Activated naive CD4-positive, alpha-beta T cell treated with anti-CD3 and anti-CD28 coated beads, Interleukin-2, amount 50 U/mL, for 72 hours (primary cell): ENCODE measurements around the gene RXFP4. TPM values are rescaled to one million over a fixed set of nuclear protein-coding genes. Genes with fewer than 3 reads are reported as not detected.
A peak's percentile ranks its signal among the peaks of the same experiment; 100 is the strongest.
"Not testable (repeated sequence)": the region's sequence is repeated elsewhere in the genome, so short reads cannot be mapped to it uniquely, and the experiment has no call there.

Experiments
- ATAC-seq, 2 donors: fragments of 150-1000 bp; cut with Tn5 transposase; 2 replicates each; pipeline ENCODE4 v1.10.0; 2021; ENCODE audit warnings: mild to moderate bottlenecking in 2 of 2, moderate library complexity in 2 of 2
- DNase-seq, 2 donors: peaks; one replicate each; pipeline ENCODE4 v3.0.0; 2021 to 2022; ENCODE audit warnings: low spot score in 2 of 2
- H3K27ac Mint-ChIP-seq, 2 donors: one replicate each; pipeline ENCODE4 v1.8.0; 2022; ENCODE audit warnings: mild to moderate bottlenecking in 2 of 2, mixed read lengths in 2 of 2
- H3K36me3 Mint-ChIP-seq, 2 donors: one replicate each; pipeline ENCODE4 v1.8.0; 2022; ENCODE audit warnings: mixed read lengths in 2 of 2
- H3K9me3 Mint-ChIP-seq, 2 donors: one replicate each; pipeline ENCODE4 v1.8.0; 2022; ENCODE audit warnings: mixed read lengths in 2 of 2
- total RNA-seq, 2 donors: library from RNA; stranded (reverse); gene quantifications; one replicate each; pipeline ENCODE4 v1.2.3, GENCODE V29; 2022

RXFP4 gene
- total RNA-seq, 2 donors from 2014 or later = not detected

DNA sequence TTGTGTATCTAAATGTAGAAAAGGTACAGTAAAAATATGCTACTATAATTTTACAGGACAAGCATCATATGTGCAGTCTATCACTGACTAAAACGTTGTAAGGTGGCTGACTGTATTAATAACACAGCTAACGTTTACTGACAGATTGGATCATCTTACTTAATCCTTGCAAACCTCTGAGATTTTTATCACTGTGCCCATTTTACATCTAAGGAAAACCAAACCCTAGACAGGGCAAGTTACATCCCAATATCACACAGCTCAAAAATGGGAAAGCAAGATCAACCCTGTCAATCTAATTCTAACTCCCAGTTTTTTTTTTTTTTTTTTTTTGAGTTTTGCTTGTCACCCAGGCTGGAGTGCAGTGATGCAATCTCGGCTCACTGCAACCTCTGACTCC lies 22.8 kb upstream of the RXFP4 start:
- no peaks in the 10 kb centered on the region for H3K9me3 Mint-ChIP-seq
- DNase-seq (no peak), ATAC-seq (no peak)
- H3K27ac Mint-ChIP-seq = no peak overlapping the region
- H3K36me3 Mint-ChIP-seq = peaks cover 15 to 19% of the 10 kb centered on the region in 2 donors

GRCh38 chr1:155919801-155920200 lies 21.6 kb upstream of the RXFP4 start:
- ATAC-seq = no peak
- peak overlapping the region in 1 of 2 donors; percentile 25 for H3K27ac Mint-ChIP-seq

DNA sequence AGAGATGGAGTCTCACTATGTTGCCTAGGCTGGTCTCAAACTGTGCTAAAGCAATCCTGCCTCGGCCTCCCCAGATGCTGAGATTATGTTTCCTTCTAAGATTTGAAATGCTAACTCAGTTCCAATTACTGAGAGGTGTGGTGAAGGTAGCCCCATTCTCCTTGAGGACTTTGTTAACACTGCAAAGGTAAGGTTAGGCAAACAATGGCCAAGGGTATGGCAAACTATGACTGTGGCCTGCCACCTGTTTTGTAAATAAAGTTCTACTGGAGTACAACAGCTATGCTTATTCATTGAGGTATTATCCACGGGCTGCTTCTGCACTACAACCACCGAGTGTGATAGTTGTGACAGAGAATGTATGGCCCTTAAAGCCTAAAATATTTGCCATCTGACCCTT lies 20.7 kb upstream of the RXFP4 start:
- DNase-seq (no peak), ATAC-seq (no peak)
- H3K36me3 Mint-ChIP-seq = peaks cover 15 to 19% of the 10 kb centered on the region in 2 donors
- no peaks in the 10 kb centered on the region for H3K9me3 Mint-ChIP-seq
- H3K27ac Mint-ChIP-seq = no peak overlapping the region

More at GRCh38 chr1:155919801-155920200, 21.6 kb upstream of the RXFP4 start:
- no peak for DNase-seq
- Mint-ChIP-seq H3K9me3 (no peaks in the 10 kb centered on the region), H3K36me3 (peaks cover 15% of the 10 kb centered on the region in 2 donors)

GRCh38 chr1:155925506-155925905 lies 15.9 kb upstream of the RXFP4 start:
- Mint-ChIP-seq H3K36me3 (peaks cover 22 to 49% of the 10 kb centered on the region in 2 donors), H3K27ac (peak overlapping the region in 1 of 2 donors; percentile 6), H3K9me3 (no peaks in the 10 kb centered on the region)
- ATAC-seq (no peak), DNase-seq (no peak)

- ATAC-seq (no peak), DNase-seq (no peak)
- H3K36me3 Mint-ChIP-seq = peaks cover 15 to 34% of the 10 kb centered on the region in 2 donors
- H3K27ac Mint-ChIP-seq = peak overlapping the region in 1 of 2 donors; percentile 20
- H3K9me3 Mint-ChIP-seq = no peaks in the 10 kb centered on the region
These were observed 12.4 kb upstream of the RXFP4 start for GRCh38 chr1:155929057-155929456.

- peaks cover 15 to 30% of the 10 kb centered on the region in 2 donors for H3K36me3 Mint-ChIP-seq
- H3K9me3 Mint-ChIP-seq, ATAC-seq, DNase-seq: not testable (repeated sequence)
- peak overlapping the region in 1 of 2 donors; percentile 97 for H3K27ac Mint-ChIP-seq
These were observed 10.7 kb upstream of the RXFP4 start for GRCh38 chr1:155930725-155931124.

- DNase-seq = no peak
These were observed 10.0 kb upstream of the RXFP4 start for GRCh38 chr1:155931332-155932038.

GRCh38 chr1:155932081-155932480 lies 9.4 kb upstream of the RXFP4 start:
- peak overlapping the region in 1 of 2 donors; percentile 77 for H3K27ac Mint-ChIP-seq
- DNase-seq (no peak), ATAC-seq (no peak)
- peaks cover 9 to 17% of the 10 kb centered on the region in 2 donors for H3K36me3 Mint-ChIP-seq
- H3K9me3 Mint-ChIP-seq = no peaks in the 10 kb centered on the region

More at GRCh38 chr1:155931332-155932038, 10.0 kb upstream of the RXFP4 start:
- Mint-ChIP-seq H3K27ac (peak overlapping the region in 1 of 2 donors; percentile 97), H3K36me3 (peaks cover 15 to 23% of the 10 kb centered on the region in 2 donors), H3K9me3 (no peaks in the 10 kb centered on the region)
- no peak for ATAC-seq

DNA sequence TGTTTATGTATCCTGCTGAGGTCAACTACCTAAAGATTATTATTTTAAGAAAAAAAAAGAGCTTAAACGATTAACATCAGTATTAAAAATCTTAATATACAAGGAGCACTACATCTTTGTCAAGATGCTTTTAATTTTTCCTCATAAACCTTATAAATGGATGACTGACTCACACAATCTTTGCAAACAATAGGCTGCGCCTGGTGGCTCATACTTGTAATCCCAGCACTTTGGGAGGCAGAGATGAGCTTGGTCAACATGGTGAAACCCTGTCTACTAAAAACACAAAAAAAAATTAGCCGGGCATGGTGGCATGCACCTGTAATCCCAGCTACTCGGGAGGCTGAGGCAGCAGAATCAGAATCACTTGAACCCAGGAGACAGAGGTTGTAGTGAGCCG lies 9.0 kb upstream of the RXFP4 start:
- Mint-ChIP-seq H3K27ac (no peak overlapping the region), H3K9me3 (no peaks in the 10 kb centered on the region), H3K36me3 (peaks cover 8 to 14% of the 10 kb centered on the region in 2 donors)
- no peak for ATAC-seq
- DNase-seq = no peak

- DNase-seq = no peak
- Mint-ChIP-seq H3K36me3 (peaks cover 8 to 9% of the 10 kb centered on the region in 2 donors), H3K27ac (no peak overlapping the region), H3K9me3 (no peaks in the 10 kb centered on the region)
- no peak for ATAC-seq
These were observed 7.8 kb upstream of the RXFP4 start for GRCh38 chr1:155933591-155934096.

GRCh38 chr1:155934097-155934935 lies 7.1 kb upstream of the RXFP4 start, which contains the start of gene KHDC4:
Gene KHDC4 (minus strand): TSS chr1:155934413. CDS start chr1:155934373, 40 bp downstream.
- Mint-ChIP-seq H3K9me3 (no peaks in the 10 kb centered on the region), H3K36me3 (peaks cover 4% of the 10 kb centered on the region in 2 donors), H3K27ac (no peak within 1 kb of the TSS)
- ATAC-seq (peak; percentile 96 to 98), DNase-seq (peak; percentile 89 to 95)

- Mint-ChIP-seq H3K9me3 (no peaks in the 10 kb centered on the region), H3K36me3 (no peaks in the 10 kb centered on the region), H3K27ac (no peak overlapping the region)
- ATAC-seq (no peak), DNase-seq (no peak)
These were observed 6.4 kb upstream of the RXFP4 start for GRCh38 chr1:155934936-155935590.

GRCh38 chr1:155938220-155938627 lies 3.2 kb upstream of the RXFP4 start:
- H3K27ac Mint-ChIP-seq = peak overlapping the region; percentile 3 to 50

DNA sequence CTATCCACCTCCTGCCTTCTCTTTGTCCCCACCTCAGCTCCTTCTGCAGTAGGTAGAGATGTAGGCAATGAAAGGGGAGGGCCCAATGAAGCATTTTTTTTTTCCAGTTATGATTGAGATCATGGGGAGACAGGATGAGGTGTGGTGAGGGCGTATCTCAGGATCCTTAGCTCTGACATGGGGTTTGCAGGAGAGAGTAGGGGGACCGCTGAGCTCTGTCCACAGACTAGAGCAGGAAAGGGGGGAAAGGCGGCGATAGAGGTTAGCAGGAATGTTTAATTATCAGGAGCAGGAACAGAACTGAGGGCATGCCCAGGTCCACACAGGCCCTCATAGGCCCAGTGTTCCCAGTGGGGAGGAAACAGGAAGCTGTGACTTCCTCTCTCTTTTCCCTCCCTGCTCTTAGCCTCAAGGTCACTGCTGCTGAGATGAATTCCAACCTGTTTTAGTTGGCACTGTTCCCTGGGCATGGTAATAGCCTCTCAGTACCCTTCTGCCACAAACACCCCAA lies 901 bp upstream of the RXFP4 start:
- Mint-ChIP-seq H3K9me3 (no peaks in the 10 kb centered on the region), H3K27ac (peak overlapping the region; percentile 90 to 91), H3K36me3 (peaks cover 0 to 6% of the 10 kb centered on the region in 2 donors)
- DNase-seq (no peak), ATAC-seq (peak; percentile 42 to 61)

More at GRCh38 chr1:155938220-155938627, 3.2 kb upstream of the RXFP4 start:
- DNase-seq = no peak
- Mint-ChIP-seq H3K9me3 (no peaks in the 10 kb centered on the region), H3K36me3 (no peaks in the 10 kb centered on the region)
- peak in 1 of 2 donors; percentile 14 for ATAC-seq

DNA sequence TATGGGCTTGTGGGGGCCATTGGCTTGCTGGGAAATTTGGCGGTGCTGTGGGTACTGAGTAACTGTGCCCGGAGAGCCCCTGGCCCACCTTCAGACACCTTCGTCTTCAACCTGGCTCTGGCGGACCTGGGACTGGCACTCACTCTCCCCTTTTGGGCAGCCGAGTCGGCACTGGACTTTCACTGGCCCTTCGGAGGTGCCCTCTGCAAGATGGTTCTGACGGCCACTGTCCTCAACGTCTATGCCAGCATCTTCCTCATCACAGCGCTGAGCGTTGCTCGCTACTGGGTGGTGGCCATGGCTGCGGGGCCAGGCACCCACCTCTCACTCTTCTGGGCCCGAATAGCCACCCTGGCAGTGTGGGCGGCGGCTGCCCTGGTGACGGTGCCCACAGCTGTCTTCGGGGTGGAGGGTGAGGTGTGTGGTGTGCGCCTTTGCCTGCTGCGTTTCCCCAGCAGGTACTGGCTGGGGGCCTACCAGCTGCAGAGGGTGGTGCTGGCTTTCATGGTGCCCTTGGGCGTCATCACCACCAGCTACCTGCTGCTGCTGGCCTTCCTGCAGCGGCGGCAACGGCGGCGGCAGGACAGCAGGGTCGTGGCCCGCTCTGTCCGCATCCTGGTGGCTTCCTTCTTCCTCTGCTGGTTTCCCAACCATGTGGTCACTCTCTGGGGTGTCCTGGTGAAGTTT lies 550 bp downstream of the RXFP4 start:
- DNase-seq (no peak), ATAC-seq (no peak)
- no peaks in the 10 kb centered on the region for H3K9me3 Mint-ChIP-seq
- H3K36me3 Mint-ChIP-seq = peaks cover 9 to 17% of the 10 kb centered on the region in 2 donors
- H3K27ac Mint-ChIP-seq = peak overlapping the region; percentile 90 to 91
